ENCODE results near the gene AMDHD2.
"Not testable (repeated sequence)": the region's sequence is repeated elsewhere in the genome, so short reads cannot be mapped to it uniquely, and the experiment has no call there.

Gene AMDHD2

GRCh38 chr16:2517954-2518605, 2.1 kb upstream of the AMDHD2 start:
- DNase-seq (ENCODE audit: low read depth): no peak

GRCh38 chr16:2518823-2519710, 1.1 kb upstream of the AMDHD2 start:
- DNase-seq (ENCODE audit: low read depth): no peak

- no peak for DNase-seq (ENCODE audit: low read depth)
These were observed 475 bp upstream of the AMDHD2 start for GRCh38 chr16:2519711-2520080.

GRCh38 chr16:2520784-2521531, 787 bp downstream of the AMDHD2 start:
- DNase-seq (ENCODE audit: low read depth): no peak

DNA sequence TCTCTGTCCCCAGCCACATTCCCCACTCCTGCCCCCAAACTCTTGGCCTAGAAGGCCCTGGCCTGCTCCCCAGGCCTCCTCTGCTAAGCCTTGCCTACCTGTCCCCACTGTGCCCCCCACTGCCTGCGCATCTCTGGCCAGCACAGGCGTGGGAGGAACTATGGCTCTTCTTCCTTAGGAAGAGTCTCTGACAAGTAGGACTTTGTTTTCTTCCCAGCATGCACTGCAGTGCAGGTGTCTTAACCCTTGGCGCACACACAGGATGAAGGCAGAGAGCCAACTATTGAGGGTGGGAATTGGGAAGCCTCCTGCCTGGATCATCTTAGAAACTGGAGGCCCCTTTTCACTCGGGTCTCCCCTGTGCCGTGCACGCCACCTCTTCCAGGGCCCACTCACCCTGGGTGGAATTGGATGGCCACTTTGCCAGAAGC, 3.6 kb downstream of the AMDHD2 start:
- DNase-seq (ENCODE audit: low read depth): no peak

DNA sequence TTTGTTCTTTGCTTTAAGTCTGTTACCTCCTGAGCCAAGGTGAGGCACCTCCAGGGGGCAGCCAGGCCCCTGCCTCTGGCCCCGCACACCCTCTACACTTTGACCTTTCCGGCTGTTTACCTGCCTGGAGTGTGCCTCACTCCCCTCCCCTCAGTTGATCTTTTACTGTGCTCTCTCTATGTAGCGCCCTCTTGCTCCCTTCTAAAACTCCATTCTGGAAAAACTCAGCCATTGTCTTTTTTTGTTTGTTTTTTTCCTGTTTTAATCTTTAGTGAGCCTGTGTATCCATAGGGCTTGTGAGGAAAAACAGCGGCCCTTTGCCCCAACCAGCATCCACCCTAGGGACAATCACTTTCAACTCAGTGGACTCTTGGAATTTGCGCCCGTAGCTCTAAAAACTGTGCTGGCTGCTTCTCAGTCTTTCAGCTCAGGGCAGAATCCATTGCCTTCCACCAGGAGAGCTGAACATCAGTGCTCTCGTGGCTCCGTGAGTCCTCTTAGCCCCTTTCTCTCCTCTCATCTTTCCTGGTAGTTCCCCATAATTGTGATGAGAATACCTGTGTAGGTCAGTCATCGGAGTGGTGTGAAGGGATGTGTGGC, 4.3 kb downstream of the AMDHD2 start:
- DNase-seq (ENCODE audit: low read depth): no peak

DNA sequence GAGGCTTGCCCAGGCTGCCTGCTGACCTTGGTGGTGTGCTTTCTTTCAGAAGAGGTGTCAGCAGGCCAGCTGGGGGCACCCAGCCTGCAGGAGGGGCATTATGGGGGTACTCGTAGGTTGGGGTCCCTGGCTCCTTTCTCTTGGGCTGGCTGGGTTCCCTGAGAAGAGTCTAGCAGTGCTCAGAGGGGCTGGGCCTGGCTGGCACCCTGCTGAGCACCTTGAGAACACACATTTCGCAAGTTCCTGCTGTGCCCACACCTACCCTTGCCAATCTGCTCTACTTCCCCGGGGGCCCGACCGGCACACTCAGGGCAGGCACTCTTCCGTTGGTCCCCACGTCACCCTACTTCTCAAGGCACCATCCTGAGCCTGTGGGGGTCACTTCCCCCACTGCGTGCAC, 6.0 kb downstream of the AMDHD2 start:
- no peak for DNase-seq (ENCODE audit: low read depth)

DNA sequence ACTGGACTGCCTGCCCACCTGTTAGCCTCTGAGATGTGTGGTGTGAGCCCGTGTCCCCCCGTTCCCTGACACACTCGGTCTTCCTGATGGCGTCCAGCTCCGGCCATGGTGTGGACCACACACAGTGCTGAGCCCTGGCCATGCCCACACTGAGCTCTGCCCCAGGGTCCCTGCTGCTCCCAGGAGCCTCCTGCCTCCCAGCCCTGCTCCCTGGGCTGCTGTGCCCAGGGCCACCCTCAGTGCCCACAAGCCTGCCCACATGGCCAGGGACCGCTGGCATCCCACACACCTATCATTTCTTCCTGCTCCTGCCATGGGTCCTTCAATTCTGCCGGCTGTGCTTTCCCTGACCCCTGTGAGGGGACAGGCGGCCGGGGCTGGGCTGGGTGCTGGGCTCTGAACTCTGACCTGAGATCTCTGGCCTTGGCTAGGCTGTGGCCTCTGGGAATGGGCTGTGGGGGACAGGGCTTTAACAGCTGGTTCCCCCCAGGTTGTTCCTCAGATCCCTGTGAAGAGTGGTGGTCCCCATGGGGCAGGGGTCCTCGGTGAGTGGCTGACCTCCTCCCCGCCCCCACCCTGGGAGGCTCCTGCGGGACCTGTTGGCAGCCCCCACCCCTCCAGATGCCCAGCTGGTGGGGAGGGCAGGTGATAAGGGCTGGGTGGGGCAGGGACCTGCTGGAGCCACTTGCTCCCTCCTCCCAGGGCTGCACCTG, 7.1 kb downstream of the AMDHD2 start:
- DNase-seq (ENCODE audit: low read depth): no peak

DNA sequence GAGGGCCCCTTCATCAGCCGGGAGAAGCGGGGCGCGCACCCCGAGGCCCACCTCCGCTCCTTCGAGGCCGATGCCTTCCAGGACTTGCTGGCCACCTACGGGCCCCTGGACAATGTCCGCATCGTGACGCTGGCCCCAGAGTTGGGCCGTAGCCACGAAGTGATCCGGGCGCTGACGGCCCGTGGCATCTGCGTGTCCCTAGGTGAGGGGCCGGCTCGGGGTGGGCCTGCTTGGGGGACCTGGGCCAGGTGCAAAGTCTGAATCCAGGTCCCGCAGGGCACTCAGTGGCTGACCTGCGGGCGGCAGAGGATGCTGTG, 7.6 kb downstream of the AMDHD2 start:
- no peak for DNase-seq (ENCODE audit: low read depth)

GRCh38 chr16:2528161-2529060, 8.2 kb downstream of the AMDHD2 start:
- DNase-seq (ENCODE audit: low read depth): no peak

DNA sequence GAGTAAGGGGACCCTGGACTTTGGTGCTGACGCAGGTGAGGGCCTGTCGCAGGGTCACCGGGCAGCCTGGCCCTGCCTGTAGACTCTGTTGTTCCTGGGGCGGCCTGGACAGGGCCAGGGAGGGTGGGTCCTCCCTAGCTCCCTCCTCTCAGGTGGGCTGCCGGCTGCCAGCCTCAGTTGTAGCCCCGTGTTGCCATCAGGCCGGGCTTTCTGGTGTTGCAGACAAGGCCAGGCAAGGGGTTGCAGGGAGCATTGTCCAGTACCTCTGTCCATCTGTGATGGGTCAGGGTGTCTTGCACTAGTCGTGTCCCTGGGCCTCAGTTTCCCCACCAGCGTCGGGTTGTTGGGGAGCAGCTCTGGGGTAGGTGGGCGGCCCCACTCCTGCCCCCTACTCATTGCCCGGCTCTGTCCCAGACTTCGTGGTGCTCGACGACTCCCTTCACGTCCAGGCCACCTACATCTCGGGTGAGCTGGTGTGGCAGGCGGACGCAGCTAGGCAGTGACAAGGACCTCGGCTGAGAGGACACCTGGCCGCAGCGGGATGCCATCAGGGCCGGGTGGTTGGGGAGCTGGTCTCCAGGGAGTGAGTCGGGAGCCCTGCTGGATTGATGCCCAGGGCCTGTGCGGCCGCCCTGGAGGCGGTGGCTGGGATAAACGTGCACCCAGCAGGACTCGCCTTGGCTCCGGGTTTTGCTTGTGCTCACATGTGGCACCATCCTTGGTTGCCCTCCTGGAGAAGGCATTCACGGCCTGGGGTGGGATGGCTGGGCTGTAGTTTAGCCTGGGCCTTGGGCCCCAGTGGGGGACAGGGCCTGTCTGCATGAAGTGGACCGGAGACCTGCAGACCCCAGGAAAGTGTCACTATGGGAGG, 9.1 kb downstream of the AMDHD2 start:
- DNase-seq (ENCODE audit: low read depth): no peak

GRCh38 chr16:2529961-2530628, 9.9 kb downstream of the AMDHD2 start:
- no peak for DNase-seq (ENCODE audit: low read depth)

GRCh38 chr16:2530629-2531318, 10.6 kb downstream of the AMDHD2 start:
- no peak for DNase-seq (ENCODE audit: low read depth)

DNA sequence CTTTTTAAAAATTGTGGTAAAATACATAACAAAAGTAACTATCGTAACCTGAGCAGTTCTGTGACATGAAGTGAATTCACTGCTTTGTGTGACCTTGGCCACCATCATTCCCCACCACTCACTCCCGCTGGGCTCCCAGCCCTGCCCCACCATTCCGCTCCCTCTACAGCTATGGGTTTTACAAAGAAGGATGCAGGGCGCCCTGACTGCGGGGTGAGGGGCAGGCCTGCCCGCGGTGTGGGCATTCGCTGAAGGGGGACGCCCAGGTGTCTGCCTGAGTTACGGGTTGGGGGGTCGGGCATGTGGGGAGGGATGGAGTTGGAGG, 11.2 kb downstream of the AMDHD2 start, which contains the start of gene CEMP1:
Gene CEMP1 (minus strand): TSS at position 38 of the 325 bp plus-strand sequence. CDS start 335 bp downstream, outside the sequence.
- DNase-seq (ENCODE audit: low read depth): no peak

GRCh38 chr16:2531696-2532493, 11.7 kb downstream of the AMDHD2 start:
- DNase-seq (ENCODE audit: low read depth): peak; percentile 94

- DNase-seq (ENCODE audit: low read depth): no peak
These were observed 12.4 kb downstream of the AMDHD2 start for GRCh38 chr16:2532494-2533141.

DNA sequence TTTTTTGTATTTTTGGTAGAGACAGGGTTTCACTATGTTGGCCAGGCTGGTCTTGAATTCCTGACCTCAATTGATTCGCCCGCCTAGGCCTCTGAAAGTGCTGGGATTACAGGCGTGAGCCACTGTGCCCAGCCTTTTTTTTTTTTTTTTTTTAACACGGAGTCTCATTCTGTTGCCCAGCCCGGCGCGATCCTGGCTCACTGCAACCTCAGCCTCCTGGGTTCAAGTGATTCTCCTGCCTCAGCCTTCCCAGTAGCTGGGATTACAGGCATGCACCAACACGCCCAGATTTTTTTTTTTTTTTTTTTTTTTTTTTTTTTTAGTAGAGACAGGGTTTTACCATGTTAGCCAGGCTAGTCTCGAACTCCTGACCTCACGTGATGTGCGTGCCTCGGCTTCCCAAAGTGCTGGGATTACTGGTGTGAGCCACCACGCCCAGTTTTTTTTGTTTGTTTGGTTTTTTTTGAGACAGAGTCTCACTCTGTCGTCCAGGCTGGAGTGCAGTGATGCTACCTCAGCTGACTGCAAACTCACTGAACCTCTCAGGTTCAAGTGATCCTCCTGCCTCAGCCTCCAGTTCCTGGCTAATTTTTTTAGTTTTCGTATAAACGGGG, 13.1 kb downstream of the AMDHD2 start:
- not testable (repeated sequence) for DNase-seq (ENCODE audit: low read depth)
